ENCODE data around the gene RAB3D. TPM values are rescaled to one million over a fixed set of nuclear protein-coding genes. Genes with fewer than 3 reads are reported as not detected.

The RAB3D gene
- total RNA-seq, 1 experiment from 2014 or later = 28.9 TPM

DNA sequence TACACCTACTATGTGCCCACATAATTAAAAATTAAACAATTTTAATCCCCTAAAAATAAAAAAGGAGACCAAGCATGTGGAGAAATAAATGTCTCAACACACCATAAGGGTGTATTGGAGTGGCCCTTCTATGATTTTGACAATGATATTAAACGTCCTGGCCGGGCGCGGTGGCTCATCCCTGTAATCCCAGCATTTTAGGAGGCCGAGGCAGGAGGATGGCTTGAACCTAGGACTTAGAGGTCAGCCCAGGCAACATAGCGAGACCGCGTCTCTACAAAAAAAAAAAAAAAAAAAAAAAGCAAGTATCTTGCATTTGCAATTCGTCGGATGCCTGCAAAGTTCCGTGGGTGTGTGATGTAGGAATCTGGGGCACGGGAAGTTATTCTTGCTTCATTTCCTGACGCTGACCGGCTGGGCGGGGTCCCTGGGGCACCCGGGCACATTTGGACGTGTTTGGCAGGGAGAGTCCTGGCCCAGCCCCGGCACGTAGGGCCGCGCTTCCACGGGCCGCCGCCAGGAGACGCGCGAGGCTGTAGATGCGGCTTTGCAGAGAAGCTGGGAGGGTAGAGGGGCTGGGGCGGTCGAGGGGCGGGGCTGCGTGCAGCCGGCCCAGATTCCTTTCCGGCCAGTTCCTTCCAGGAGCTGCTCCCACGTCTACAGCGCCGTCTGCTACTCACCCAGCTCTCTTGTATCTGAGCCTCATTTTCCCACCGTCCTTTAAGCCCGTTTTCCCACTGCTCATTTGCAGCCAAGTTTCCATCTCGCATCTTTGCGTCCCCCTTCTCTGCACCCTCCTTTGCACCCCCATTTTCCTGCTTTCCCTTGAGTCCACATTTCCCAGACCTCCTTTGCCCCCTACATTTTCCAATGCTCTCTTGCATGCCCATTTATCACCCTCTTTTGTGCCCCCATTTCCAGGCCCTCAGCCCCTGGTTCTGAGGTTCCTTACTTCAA, 45.7 kb downstream of the RAB3D start:
- Histone ChIP-seq H2AFZ (ENCODE audit: low read depth, low read length, poor library complexity, severe bottlenecking) (peak overlapping the region; percentile 95), H3K9me2 (ENCODE audit: insufficient read depth) (no peaks in the 10 kb centered on the region), H3K4me1 (ENCODE audit: control insufficient read depth in 1 of 2, insufficient read depth in 2 of 2, low read length in 2 of 2) (peaks cover 18 to 30% of the 10 kb centered on the region in 2 experiments), H3K27me3 (ENCODE audit: insufficient read depth, low read length) (no peaks in the 10 kb centered on the region), H3K9ac (ENCODE audit: low read length) (peak overlapping the region; percentile 43; the same call in 1 of the 2 replicates), H3K79me2 (ENCODE audit: insufficient read depth, low read length) (no peaks in the 10 kb centered on the region), H3K9me3 (ENCODE audit: control insufficient read depth in 1 of 2, insufficient read depth in 1 of 2, low read depth in 1 of 2, low read length in 2 of 2) (no peaks in the 10 kb centered on the region), H3K36me3 (ENCODE audit: control insufficient read depth in 1 of 2, insufficient read depth in 2 of 2, low read length in 2 of 2) (no peaks in the 10 kb centered on the region), H3K27ac (ENCODE audit: low read depth, low read length) (peak overlapping the region; percentile 39), H4K20me1 (ENCODE audit: insufficient read depth) (no peaks in the 10 kb centered on the region), H3K4me3 (replicated peaks in 1 of 2; ENCODE audit: low read depth in 1 of 2, low read length in 2 of 2) (peak overlapping the region; percentile 36 to 51), H3K4me2 (ENCODE audit: low read length) (peak overlapping the region; percentile 72)
- intact Hi-C loops (cut with micrococcal nuclease) = loop anchor here (2.0 to 5.0 kb wide), 3 partner anchors 89 to 189 kb away; partner anchors contain the start of genes EPOR, ODAD3 and PRKCSH
- no TSS peak for BruUV-seq (replicated peaks)
- ChIA-PET RAD21 (ENCODE audit: low non-redundant PET in 1 of 2, low total read pairs in 2 of 2, uncharacterized antibody in 2 of 2, unreplicated experiment in 2 of 2) (interaction anchor here (0.6 to 1.6 kb wide), 7 partner anchors 51 to 423 kb away, joined by 3 to 7 read pairs (median 4); partner anchors contain the start of gene SWSAP1 (in 2 of the 2)), CTCF (interaction anchor here (0.6 to 1.5 kb wide), 21 partner anchors 9 to 350 kb away, joined by 3 to 14 read pairs (median 4); partner anchors contain the start of genes CCDC159, ODAD3, PRKCSH and SWSAP1), POLR2A (interaction anchor here (0.7 to 0.9 kb wide), 3 partner anchors 52 to 346 kb away, joined by 3 to 4 read pairs (median 3); partner anchors contain the start of genes CCDC159, SWSAP1 and TMEM205)
- DNase-seq (ENCODE audit: low read depth, low spot score) (peak; percentile 79), ATAC-seq (peak; percentile 99)
- TF ChIP-seq CBX3 (IDR thresholded peaks at IDR 0.05; ENCODE audit: low read depth) (peak; percentile 46), POLR2A (IDR thresholded peaks at IDR 0.05; ENCODE audit: borderline replicate concordance, extremely low read depth, insufficient read depth, insufficient read length) (no peak), MAX (IDR thresholded peaks at IDR 0.05) (no peak; the same call in 1 of the 2 replicates), EGR1 (IDR thresholded peaks at IDR 0.05; ENCODE audit: low read depth) (no peak), ATF3 (IDR thresholded peaks at IDR 0.05) (no peak), EZH2phosphoT487 (IDR thresholded peaks at IDR 0.05; ENCODE audit: borderline replicate concordance) (no peak), POLR2AphosphoS5 (IDR thresholded peaks at IDR 0.05; ENCODE audit: low read depth, low read length) (peak; percentile 70), RAD21 (IDR thresholded peaks at IDR 0.05; ENCODE audit: low read depth) (peak; percentile 99), YY1 (IDR thresholded peaks at IDR 0.05; ENCODE audit: extremely low read depth, insufficient replicate concordance, low read depth, low read length) (peak; percentile 56), CEBPB (IDR thresholded peaks at IDR 0.05; ENCODE audit: low read depth) (no peak; the same call in 1 of the 2 replicates), EZH2 (IDR thresholded peaks at IDR 0.05) (no peak), ELF1 (IDR thresholded peaks at IDR 0.05; ENCODE audit: borderline replicate concordance, low read depth) (no peak), SRF (IDR thresholded peaks at IDR 0.05; ENCODE audit: low read depth) (no peak), SIN3A (IDR thresholded peaks at IDR 0.05; ENCODE audit: low read depth) (no peak)
- TF ChIP-seq, protein P1, sequence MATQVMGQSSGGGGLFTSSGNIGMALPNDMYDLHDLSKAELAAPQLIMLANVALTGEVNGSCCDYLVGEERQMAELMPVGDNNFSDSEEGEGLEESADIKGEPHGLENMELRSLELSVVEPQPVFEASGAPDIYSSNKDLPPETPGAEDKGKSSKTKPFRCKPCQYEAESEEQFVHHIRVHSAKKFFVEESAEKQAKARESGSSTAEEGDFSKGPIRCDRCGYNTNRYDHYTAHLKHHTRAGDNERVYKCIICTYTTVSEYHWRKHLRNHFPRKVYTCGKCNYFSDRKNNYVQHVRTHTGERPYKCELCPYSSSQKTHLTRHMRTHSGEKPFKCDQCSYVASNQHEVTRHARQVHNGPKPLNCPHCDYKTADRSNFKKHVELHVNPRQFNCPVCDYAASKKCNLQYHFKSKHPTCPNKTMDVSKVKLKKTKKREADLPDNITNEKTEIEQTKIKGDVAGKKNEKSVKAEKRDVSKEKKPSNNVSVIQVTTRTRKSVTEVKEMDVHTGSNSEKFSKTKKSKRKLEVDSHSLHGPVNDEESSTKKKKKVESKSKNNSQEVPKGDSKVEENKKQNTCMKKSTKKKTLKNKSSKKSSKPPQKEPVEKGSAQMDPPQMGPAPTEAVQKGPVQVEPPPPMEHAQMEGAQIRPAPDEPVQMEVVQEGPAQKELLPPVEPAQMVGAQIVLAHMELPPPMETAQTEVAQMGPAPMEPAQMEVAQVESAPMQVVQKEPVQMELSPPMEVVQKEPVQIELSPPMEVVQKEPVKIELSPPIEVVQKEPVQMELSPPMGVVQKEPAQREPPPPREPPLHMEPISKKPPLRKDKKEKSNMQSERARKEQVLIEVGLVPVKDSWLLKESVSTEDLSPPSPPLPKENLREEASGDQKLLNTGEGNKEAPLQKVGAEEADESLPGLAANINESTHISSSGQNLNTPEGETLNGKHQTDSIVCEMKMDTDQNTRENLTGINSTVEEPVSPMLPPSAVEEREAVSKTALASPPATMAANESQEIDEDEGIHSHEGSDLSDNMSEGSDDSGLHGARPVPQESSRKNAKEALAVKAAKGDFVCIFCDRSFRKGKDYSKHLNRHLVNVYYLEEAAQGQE (IDR thresholded peaks at IDR 0.05; ENCODE audit: low read depth) = no peak
- TF ChIP-seq, protein P2, sequence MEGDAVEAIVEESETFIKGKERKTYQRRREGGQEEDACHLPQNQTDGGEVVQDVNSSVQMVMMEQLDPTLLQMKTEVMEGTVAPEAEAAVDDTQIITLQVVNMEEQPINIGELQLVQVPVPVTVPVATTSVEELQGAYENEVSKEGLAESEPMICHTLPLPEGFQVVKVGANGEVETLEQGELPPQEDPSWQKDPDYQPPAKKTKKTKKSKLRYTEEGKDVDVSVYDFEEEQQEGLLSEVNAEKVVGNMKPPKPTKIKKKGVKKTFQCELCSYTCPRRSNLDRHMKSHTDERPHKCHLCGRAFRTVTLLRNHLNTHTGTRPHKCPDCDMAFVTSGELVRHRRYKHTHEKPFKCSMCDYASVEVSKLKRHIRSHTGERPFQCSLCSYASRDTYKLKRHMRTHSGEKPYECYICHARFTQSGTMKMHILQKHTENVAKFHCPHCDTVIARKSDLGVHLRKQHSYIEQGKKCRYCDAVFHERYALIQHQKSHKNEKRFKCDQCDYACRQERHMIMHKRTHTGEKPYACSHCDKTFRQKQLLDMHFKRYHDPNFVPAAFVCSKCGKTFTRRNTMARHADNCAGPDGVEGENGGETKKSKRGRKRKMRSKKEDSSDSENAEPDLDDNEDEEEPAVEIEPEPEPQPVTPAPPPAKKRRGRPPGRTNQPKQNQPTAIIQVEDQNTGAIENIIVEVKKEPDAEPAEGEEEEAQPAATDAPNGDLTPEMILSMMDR (IDR thresholded peaks at IDR 0.05 in 2 of 3, conservative IDR thresholded peaks at IDR 0.05 in 1 of 3; ENCODE audit: borderline replicate concordance in 1 of 3, insufficient read depth in 1 of 3, low read depth in 2 of 3, low read length in 2 of 3) = peak; percentile 92 to 96 (median 95)

All from HCT116 (cell line).